Gastrocnemius medialis (tissue), 4 donors: ENCODE measurements around the gene GRIN3A. TPM values are rescaled to one million over a fixed set of nuclear protein-coding genes. Genes with fewer than 3 reads are reported as not detected.

Source experiments
- ATAC-seq, 2 donors: fragments of 150-250 bp; one replicate each; pipeline ENCODE4 v1.9.1; 2016
- DNase-seq, 2 donors: peaks; one replicate each; pipeline ENCODE4 v3.0.0-alpha.2; 2019
- H3K27ac ChIP-seq, 4 donors: fragments of 200-600 bp; sonication (generic); 1 replicate in 1 of 4; 2 replicates in 3 of 4; pipeline ENCODE4 v1.5.1; 2016 to 2018; ENCODE audit warnings: mild to moderate bottlenecking in 2 of 4, moderate library complexity in 1 of 4
- H3K27me3 ChIP-seq, 3 donors: fragments of 200-600 bp; sonication (generic) in 2 of 3; 1 replicate in 1 of 3; 2 replicates in 2 of 3; pipeline versions ENCODE4 v1.5.1 to v1.6.0; 2016 to 2019; ENCODE audit warnings: mild to moderate bottlenecking in 1 of 3, moderate library complexity in 1 of 3
- H3K36me3 ChIP-seq, 2 donors: fragments of 200-600 bp; sonication (generic) in 1 of 2; one replicate each; pipeline ENCODE4 v1.5.1; 2017 to 2018
- H3K4me1 ChIP-seq, 2 donors: fragments of 200-600 bp; sonication (generic) in 1 of 2; one replicate each; pipeline ENCODE4 v1.5.1; 2016 to 2017; ENCODE audit warnings: mild to moderate bottlenecking in 2 of 2
- H3K4me3 ChIP-seq, 4 donors: fragments of 200-600 bp; sonication (generic) in 3 of 4; 1 replicate in 1 of 4; 2 replicates in 3 of 4; pipeline ENCODE4 v1.5.1; 2016 to 2019; ENCODE audit warnings: mild to moderate bottlenecking in 2 of 4
- H3K9me3 ChIP-seq, 3 donors: fragments of 200-600 bp; sonication (generic) in 2 of 3; 1 replicate in 1 of 3; 2 replicates in 2 of 3; pipeline ENCODE4 v1.5.1; 2016 to 2019
- POLR2A ChIP-seq, 2 donors: fragments of 450-650 bp; IDR thresholded peaks; one replicate each; pipeline ENCODE4 v1.6.1; 2017; ENCODE audit warnings: antibody characterized with exemption in 2 of 2, mild to moderate bottlenecking in 2 of 2, moderate library complexity in 2 of 2
- in situ Hi-C, 4 donors: fragments of 200-750 bp; cut with MboI; loops; one replicate each; pipeline versions ENCODE4 v1.15.0 to v1.8.0; 2017; ENCODE audit warnings: low sequenced_read_pairs in 4 of 4
- intact Hi-C: fragments of 100-400 bp; cut with DNase I; formaldehyde crosslinking; loops from one replicate; pipeline ENCODE4 v1.15.1; 2023; ENCODE audit warnings: low total_unique reads
- total RNA-seq, 4 donors: library from RNA; depleted of rRNA; stranded (reverse); fragments of >200 nt; gene quantifications; one replicate each; pipeline versions ENCODE4 v1.1.0 to v1.2.3, GENCODE V29; 2016
- TF ChIP-seq, protein P1 (sequence below), 5 experiments: fragments of 450-650 bp in 3 of 5; fragments of 200-600 bp in 2 of 5; sonication (generic) in 2 of 5; IDR thresholded peaks in 4 of 5; conservative IDR thresholded peaks in 1 of 5; 1 replicate in 4 of 5; 2 replicates in 1 of 5; pipeline ENCODE4 v1.5.1; 2016 to 2019; ENCODE audit warnings: antibody characterized with exemption in 5 of 5, mild to moderate bottlenecking in 3 of 5, moderate library complexity in 3 of 5

The GRIN3A gene
- total RNA-seq, 4 donors from 2014 or later: not detected

DNA sequence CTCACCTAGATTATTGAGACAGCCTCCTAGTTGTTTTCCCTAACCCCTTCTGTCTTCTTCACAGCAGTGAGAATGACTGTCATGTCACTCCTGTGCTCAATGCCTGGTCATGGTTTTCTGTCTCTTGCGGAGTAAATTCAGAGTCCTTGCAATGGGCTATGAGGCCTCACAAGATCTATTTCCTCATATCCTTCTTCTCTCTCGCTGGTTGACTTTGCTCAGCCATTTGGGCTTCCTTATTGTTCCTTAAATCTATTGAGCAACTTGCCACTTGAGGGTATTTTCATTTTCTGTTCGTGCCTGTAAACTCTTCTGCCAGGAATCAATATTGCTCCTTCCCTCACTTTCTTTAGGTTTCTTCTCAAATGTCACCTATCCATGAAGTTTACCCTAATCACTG lies 152.7 kb downstream of the GRIN3A start:
- Histone ChIP-seq H3K9me3 (no peaks in the 10 kb centered on the region), H3K27me3 (no peaks in the 10 kb centered on the region), H3K4me1 (no peaks in the 10 kb centered on the region), H3K4me3 (no peak overlapping the region), H3K36me3 (no peaks in the 10 kb centered on the region), H3K27ac (no peak overlapping the region)
- no peak for DNase-seq
- in situ Hi-C loops (no loop called here), intact Hi-C loops (no loop called here)
- TF ChIP-seq, protein P1, sequence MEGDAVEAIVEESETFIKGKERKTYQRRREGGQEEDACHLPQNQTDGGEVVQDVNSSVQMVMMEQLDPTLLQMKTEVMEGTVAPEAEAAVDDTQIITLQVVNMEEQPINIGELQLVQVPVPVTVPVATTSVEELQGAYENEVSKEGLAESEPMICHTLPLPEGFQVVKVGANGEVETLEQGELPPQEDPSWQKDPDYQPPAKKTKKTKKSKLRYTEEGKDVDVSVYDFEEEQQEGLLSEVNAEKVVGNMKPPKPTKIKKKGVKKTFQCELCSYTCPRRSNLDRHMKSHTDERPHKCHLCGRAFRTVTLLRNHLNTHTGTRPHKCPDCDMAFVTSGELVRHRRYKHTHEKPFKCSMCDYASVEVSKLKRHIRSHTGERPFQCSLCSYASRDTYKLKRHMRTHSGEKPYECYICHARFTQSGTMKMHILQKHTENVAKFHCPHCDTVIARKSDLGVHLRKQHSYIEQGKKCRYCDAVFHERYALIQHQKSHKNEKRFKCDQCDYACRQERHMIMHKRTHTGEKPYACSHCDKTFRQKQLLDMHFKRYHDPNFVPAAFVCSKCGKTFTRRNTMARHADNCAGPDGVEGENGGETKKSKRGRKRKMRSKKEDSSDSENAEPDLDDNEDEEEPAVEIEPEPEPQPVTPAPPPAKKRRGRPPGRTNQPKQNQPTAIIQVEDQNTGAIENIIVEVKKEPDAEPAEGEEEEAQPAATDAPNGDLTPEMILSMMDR (IDR thresholded peaks at IDR 0.05 in 4 of 5, conservative IDR thresholded peaks at IDR 0.05 in 1 of 5): no peak
- TF ChIP-seq POLR2A (IDR thresholded peaks at IDR 0.05): no peak
- no peak for ATAC-seq

DNA sequence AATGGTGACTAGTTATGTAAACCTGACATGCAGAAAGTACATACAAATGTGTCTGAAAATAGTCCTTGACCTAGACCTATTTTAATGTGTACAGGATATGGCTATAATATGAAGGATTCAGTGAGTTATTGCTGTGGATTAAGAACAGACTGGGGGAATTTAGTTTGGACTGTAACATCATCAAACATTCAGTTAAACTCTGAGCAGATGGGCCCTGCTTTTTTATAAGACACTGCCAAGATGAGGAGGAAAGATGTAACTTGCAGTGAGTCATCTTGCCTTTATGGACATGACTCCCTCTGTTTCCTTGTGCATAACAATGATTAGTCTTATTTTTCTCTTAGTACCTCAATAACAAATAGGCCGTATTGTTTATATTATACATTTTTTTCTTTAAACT lies 155.9 kb downstream of the GRIN3A start:
- Histone ChIP-seq H3K4me3 (no peak overlapping the region), H3K27ac (no peak overlapping the region), H3K36me3 (no peaks in the 10 kb centered on the region), H3K27me3 (no peaks in the 10 kb centered on the region), H3K4me1 (no peaks in the 10 kb centered on the region), H3K9me3 (no peaks in the 10 kb centered on the region)
- ATAC-seq (no peak), DNase-seq (no peak)
- intact Hi-C loops (no loop called here), in situ Hi-C loops (no loop called here)
- TF ChIP-seq, protein P1 (IDR thresholded peaks at IDR 0.05 in 4 of 5, conservative IDR thresholded peaks at IDR 0.05 in 1 of 5): no peak
- TF ChIP-seq POLR2A (IDR thresholded peaks at IDR 0.05): no peak

DNA sequence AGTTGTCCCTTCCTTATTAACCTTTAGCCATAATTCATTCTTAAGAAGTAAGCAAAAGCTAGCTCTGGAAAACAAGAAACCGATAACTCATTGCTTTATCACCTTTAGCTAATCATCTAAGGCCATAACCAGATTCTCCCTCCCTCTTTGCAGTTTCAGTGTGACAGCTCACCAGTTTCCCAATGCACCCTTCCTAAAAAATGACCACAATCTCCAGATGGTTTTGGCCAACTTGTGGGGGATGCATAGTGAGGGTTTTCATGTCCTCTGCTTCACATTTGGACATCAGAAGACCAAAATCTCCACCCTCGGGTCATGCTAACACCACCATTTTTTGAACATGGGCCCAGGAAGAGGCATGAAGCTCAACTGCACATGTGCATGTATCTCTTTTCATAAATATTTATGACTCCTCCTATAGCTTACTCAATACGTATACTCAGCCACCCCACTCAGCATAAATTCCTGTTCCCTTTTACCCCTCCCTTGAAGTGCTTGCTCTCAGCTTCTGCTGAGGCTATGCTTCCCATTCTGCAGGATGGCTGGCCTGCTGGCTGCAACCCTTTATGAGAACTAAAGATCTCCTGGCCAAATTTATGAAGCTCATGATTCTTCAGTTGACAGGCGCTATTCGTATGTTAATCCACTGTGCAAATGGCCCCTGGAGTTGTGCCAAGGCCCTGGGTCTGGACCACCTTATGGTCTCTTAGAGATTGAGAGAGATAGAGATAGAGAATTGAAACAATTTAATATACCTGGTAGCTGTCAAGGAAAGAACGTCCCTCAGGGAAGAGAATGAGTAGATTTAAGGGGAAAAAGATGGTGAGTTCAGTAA lies 158.5 kb downstream of the GRIN3A start:
- intact Hi-C loops: no loop called here
- Histone ChIP-seq H3K36me3 (no peaks in the 10 kb centered on the region), H3K4me1 (no peaks in the 10 kb centered on the region), H3K27ac (no peak overlapping the region), H3K27me3 (no peaks in the 10 kb centered on the region), H3K9me3 (no peaks in the 10 kb centered on the region), H3K4me3 (no peak overlapping the region)
- no peak for ATAC-seq
- no peak for TF ChIP-seq POLR2A (IDR thresholded peaks at IDR 0.05)
- TF ChIP-seq, protein P1 (IDR thresholded peaks at IDR 0.05 in 4 of 5, conservative IDR thresholded peaks at IDR 0.05 in 1 of 5): no peak
- in situ Hi-C loops: no loop called here
- DNase-seq: no peak

DNA sequence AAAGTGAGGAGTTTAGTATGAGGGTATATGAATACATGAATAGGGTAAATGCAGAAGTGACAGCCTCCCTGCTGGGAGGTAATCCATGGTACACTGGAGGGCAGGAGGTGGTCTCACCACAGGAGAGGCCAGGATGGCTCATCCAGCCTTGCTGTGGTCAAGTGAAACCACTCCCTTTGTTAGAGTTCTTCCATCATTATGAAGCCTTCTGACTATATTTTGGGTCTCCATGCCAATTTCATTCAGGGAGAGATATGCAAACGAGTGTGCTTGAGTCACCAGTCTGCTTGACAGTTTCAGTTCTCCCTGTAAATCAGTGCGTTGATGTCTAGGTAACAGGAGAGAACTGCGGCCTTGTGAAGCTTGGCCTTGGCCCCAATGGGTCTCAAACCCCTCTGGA lies 160.1 kb downstream of the GRIN3A start:
- no peak for TF ChIP-seq POLR2A (IDR thresholded peaks at IDR 0.05)
- TF ChIP-seq, protein P1 (IDR thresholded peaks at IDR 0.05 in 4 of 5, conservative IDR thresholded peaks at IDR 0.05 in 1 of 5): no peak

More for the DNA sequence above, 160.1 kb downstream of the GRIN3A start:
- Histone ChIP-seq H3K9me3 (no peaks in the 10 kb centered on the region), H3K27me3 (no peaks in the 10 kb centered on the region), H3K36me3 (no peaks in the 10 kb centered on the region), H3K4me1 (no peaks in the 10 kb centered on the region), H3K27ac (no peak overlapping the region), H3K4me3 (no peak overlapping the region)
- ATAC-seq: no peak
- DNase-seq: no peak
- intact Hi-C loops: no loop called here
- in situ Hi-C loops: no loop called here
